Measurements from ENCODE around the gene LRRC74B.

The LRRC74B gene

DNA sequence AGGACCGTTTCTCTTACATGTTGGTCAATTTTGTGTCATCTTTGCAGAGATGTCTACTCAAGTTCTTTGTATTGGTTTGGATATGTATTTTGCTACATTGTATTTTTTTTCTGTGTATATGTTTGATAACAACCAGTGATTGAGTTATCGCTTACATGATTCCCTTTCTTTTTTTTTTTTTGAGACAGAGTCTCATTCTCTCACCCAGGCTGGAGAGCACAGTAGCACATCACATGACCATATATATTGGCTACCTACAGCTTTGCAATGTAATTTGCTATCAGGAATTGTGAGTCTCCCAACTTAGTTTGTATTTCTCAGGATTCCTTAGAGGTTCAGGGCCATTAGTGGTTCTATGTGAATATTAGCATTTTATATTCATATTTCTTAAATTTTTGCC lies 59.5 kb downstream of the LRRC74B start:
- no peak for DNase-seq

DNA sequence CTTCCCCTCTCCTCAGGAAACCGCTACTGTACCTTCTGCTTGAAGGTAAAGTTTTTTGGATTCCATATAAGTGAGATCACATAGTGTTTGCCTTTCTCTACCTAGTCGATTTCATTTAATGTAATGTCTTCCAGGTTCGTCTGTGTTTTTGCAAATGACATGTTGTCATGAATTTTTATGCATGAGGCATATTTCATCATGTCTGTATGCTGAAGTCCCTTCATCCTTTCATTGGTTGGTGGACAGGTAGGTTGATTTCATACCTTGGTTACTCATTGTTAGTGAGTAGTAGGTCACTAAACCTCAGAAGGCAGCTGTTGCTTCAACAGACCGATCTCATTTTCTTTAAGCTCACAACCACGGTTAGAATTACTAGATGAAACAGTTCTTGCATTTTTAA lies 60.3 kb downstream of the LRRC74B start:
- no peak for DNase-seq

DNA sequence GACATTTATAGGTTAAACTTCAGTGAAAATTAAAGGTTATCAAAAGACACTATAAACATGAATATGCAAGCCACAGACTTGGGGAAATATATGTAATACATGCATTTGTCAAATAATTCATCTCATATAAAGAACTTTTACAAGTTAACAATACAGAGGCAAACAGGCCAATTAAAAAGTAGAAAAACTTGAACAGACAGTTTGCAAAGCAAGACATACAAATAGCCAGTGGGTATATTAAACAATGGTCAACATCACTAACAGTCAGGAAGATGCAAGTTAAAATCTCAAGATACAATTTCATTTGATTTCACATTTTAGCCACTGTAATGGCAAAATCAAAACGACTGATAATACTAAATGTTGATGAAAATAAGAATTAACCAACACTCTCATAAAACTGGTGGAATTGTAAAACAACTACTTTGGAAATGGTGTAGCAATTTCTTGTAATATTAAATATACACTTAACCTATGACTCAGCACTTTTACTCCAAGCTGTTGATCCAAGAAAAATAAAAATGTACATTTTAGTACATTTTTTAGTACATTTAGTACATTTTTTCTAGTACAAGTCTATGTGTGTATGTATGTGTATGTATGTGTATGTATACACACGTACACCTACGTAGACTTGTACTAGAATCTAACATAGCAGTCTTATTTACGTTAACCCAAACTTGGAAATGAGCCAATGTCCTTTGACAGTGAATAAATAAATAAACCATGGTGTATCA lies 62.8 kb downstream of the LRRC74B start:
- DNase-seq: no peak

Data from NCI-H1930 (cell line).